Type B pancreatic cell (in vitro differentiated cells): Measurements from ENCODE around the gene NAA11. TPM values are rescaled to one million over a fixed set of nuclear protein-coding genes. Genes with fewer than 3 reads are reported as not detected.
A peak's percentile ranks its signal among the peaks of the same experiment; 100 is the strongest.

Experiments used
- DNase-seq: peaks from one replicate; pipeline ENCODE4 v3.0.0; 2021; ENCODE audit warnings: mixed read lengths; ENCODE audit not compliant: unreplicated experiment; ENCODE audit errors: extremely low spot score
- H3K27ac Mint-ChIP-seq: 2 replicates; pipeline ENCODE4 v1.8.0; 2021; ENCODE audit warnings: mild to moderate bottlenecking, mixed read lengths
- H3K27me3 Mint-ChIP-seq: 2 replicates; pipeline ENCODE4 v1.8.0; 2021; ENCODE audit warnings: mixed read lengths
- H3K36me3 Mint-ChIP-seq: 2 replicates; pipeline ENCODE4 v1.8.0; 2021; ENCODE audit warnings: mixed read lengths
- H3K4me1 Mint-ChIP-seq: one replicate; pipeline ENCODE4 v1.8.0; 2021; ENCODE audit warnings: mixed read lengths; ENCODE audit not compliant: unreplicated experiment
- H3K4me3 Mint-ChIP-seq: 2 replicates; pipeline ENCODE4 v1.8.0; 2021; ENCODE audit warnings: mild to moderate bottlenecking, mixed read lengths
- H3K9me3 Mint-ChIP-seq: 2 replicates; pipeline ENCODE4 v1.8.0; 2021; ENCODE audit warnings: mixed read lengths
- CTCF ChIP-seq: fragments of 200-600 bp; sonication (generic); conservative IDR thresholded peaks from 2 replicates; pipeline ENCODE4 v1.5.0; 2021; ENCODE audit warnings: antibody characterized with exemption, mild to moderate bottlenecking
- total RNA-seq: library from RNA; stranded (reverse); gene quantifications from 2 replicates; pipeline ENCODE4 v1.2.1, GENCODE V29; 2021; ENCODE audit warnings: low replicate concordance

Gene NAA11
- total RNA-seq, 1 donor from 2014 or later, result not detected

- Mint-ChIP-seq H3K4me3 (peak overlapping the region; percentile 49), H3K4me1 (peaks cover 14% of the 10 kb centered on the region), H3K36me3 (no peaks in the 10 kb centered on the region), H3K9me3 (no peaks in the 10 kb centered on the region), H3K27ac (no peak overlapping the region), H3K27me3 (no peaks in the 10 kb centered on the region)
- no peak for DNase-seq
- TF ChIP-seq CTCF, result no peak
These were observed 5.4 kb upstream of the NAA11 start for GRCh38 chr4:79331126-79331876.

GRCh38 chr4:79330720-79331119, 4.9 kb upstream of the NAA11 start:
- H3K27ac Mint-ChIP-seq, result no peak overlapping the region
- peak overlapping the region; percentile 49 for H3K4me3 Mint-ChIP-seq
- no peak for TF ChIP-seq CTCF
- DNase-seq, result no peak
- H3K9me3 Mint-ChIP-seq, result no peaks in the 10 kb centered on the region
- H3K36me3 Mint-ChIP-seq, result no peaks in the 10 kb centered on the region
- H3K27me3 Mint-ChIP-seq, result no peaks in the 10 kb centered on the region
- peaks cover 14% of the 10 kb centered on the region for H3K4me1 Mint-ChIP-seq

- Mint-ChIP-seq H3K4me1 (peaks cover under 1% of the 10 kb centered on the region), H3K36me3 (no peaks in the 10 kb centered on the region), H3K4me3 (no peak overlapping the region), H3K9me3 (no peaks in the 10 kb centered on the region), H3K27me3 (no peaks in the 10 kb centered on the region), H3K27ac (no peak overlapping the region)
- TF ChIP-seq CTCF, result no peak
- DNase-seq, result no peak
These were observed 425 bp downstream of the NAA11 start for GRCh38 chr4:79325436-79325835.

GRCh38 chr4:79319975-79320374, 5.9 kb downstream of the NAA11 start:
- Mint-ChIP-seq H3K4me3 (no peak overlapping the region), H3K27ac (no peak overlapping the region), H3K4me1 (peaks cover 17% of the 10 kb centered on the region), H3K27me3 (no peaks in the 10 kb centered on the region), H3K9me3 (no peaks in the 10 kb centered on the region), H3K36me3 (no peaks in the 10 kb centered on the region)
- no peak for TF ChIP-seq CTCF
- no peak for DNase-seq

GRCh38 chr4:79317711-79318110, 8.2 kb downstream of the NAA11 start:
- Mint-ChIP-seq H3K9me3 (no peaks in the 10 kb centered on the region), H3K4me3 (no peak overlapping the region), H3K27me3 (no peaks in the 10 kb centered on the region), H3K4me1 (peaks cover 17% of the 10 kb centered on the region), H3K36me3 (no peaks in the 10 kb centered on the region), H3K27ac (peak overlapping the region; percentile 13)
- no peak for DNase-seq
- TF ChIP-seq CTCF, result no peak
